GM12872 (cell line): ENCODE data around the gene AGBL1.

Experiments
- TF ChIP-seq, protein P1 (sequence below): IDR thresholded peaks from 3 replicates; pipeline ENCODE4 v1.5.1; 2011; ENCODE audit warnings: low read depth, mild to moderate bottlenecking, low read length, moderate library complexity; ENCODE audit not compliant: insufficient read depth

AGBL1 gene

DNA sequence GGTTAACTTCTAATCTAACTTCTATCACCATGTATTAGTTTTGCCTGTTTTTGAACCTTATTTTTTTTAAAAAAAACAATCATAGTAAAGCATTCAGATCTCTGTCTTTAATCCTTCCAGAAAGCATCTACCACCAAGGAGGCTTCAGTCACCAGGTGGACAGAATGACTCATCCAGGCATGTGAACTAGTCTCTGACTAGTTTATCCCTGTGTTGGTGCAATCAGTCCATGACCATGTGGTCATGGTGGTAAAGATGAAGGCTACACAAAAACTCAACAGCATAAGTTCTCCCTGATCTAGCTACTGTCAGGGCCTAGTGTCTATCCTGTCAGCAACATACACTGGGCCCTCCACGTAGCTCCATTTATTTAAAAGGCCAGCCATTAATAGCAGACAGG lies 750.6 kb downstream of the AGBL1 start:
- TF ChIP-seq, protein P1, sequence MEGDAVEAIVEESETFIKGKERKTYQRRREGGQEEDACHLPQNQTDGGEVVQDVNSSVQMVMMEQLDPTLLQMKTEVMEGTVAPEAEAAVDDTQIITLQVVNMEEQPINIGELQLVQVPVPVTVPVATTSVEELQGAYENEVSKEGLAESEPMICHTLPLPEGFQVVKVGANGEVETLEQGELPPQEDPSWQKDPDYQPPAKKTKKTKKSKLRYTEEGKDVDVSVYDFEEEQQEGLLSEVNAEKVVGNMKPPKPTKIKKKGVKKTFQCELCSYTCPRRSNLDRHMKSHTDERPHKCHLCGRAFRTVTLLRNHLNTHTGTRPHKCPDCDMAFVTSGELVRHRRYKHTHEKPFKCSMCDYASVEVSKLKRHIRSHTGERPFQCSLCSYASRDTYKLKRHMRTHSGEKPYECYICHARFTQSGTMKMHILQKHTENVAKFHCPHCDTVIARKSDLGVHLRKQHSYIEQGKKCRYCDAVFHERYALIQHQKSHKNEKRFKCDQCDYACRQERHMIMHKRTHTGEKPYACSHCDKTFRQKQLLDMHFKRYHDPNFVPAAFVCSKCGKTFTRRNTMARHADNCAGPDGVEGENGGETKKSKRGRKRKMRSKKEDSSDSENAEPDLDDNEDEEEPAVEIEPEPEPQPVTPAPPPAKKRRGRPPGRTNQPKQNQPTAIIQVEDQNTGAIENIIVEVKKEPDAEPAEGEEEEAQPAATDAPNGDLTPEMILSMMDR: no peak

DNA sequence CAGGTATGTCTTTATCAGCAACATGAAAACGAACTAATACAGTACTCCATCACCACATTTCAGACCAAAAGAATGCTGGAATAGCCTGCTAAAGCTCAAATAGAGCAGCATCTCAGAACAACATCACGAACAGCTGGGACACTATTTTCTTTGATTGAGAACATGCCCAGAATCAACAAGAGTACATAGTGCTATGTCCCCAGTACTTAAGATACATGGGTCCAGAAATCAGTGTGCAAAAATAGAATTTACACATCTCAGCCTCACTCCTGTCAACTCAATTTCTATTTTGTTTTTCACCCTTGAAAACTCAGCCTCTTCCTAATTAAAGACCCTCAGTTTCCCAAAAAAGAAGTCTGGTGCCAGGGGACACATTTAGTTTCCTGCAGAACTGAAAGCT lies 753.9 kb downstream of the AGBL1 start:
- TF ChIP-seq, protein P1: no peak

DNA sequence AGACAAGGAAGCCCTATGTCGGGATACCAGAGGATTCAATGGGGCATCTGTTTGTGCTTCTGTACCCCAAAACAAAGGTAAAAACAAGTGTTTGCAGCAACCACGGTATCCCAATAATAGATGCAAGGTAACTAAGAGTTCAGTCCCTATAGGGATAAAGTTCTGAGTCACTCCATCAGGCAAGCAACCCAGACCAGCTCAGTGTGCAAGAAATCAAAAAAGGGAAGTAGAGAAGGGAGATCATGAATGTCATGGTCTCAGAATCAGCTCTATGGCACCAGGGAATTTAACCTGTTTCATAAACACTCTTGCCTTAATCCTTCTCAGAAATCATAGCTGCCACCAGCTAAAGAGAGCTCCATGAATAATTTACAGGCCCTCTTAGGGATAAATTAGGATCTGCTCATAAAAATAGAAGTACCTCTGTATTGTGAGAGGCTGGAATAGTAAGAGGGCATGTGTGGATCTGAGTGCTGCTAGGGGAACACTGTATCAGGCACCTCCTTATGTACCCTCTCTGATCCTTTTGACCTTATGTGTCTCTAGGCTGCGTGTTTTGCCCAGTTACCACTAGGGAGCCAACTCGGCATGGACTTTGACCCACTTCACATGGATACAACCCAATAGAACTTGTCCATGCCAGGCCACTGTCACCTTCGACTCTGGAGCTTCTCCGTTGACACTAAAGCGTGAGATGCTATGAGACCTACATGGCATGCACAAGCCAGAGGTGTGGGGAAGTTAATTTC lies 754.6 kb downstream of the AGBL1 start:
- TF ChIP-seq, protein P1: no peak

DNA sequence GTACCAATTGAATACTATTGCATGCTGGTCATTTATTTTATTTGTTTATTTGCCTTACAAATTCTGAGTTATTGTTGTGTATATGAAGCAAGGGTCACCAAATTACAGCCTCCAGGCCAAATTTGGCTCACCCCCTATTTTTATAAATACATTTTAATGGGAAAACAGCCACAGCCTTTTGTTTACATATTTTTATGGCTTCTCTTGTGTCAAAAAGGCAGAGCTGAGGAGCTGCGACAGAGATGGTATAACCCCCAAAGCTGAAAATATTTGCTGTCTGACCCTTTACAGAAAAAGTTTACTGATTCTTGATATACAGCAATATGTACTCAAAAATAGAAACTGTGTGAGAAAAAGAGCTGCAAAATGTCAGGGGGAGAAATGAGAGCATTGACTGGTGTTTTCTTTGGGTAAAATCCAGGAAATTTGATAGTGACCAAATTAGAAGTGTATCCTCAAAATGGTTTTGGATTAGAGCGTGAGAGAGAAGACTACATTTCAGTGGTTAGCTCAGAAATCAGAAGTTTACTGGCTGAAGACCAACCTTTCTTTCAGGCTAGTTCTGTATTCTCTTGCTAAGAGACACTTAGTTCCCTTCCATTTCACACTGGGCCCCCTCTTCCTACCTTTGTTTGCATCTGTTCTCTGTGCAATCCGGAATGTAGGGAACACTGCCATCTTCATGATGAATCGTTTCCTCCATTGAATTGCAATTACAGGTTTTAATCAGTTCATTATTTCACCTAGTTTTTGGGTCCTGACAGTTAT lies 757.8 kb downstream of the AGBL1 start:
- TF ChIP-seq, protein P1: no peak

DNA sequence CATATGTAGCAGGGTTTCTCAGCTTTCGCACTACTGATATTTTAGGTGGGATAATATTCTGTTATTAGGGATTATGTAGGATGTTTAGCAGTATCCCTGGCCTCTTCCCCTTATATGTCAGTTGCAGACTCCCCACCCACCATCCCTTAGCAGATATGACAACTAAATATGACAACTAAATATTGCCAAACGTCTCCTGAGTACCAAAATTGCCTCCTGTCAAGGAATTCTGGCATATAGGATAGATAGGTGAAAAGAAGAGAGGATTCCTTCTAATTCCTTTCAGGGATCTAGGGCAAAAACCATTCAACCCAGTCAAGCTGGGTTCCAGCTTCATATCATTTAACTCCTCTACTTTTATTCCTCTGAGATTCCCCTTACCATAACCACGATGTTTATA lies 759.8 kb downstream of the AGBL1 start:
- TF ChIP-seq, protein P1: no peak

DNA sequence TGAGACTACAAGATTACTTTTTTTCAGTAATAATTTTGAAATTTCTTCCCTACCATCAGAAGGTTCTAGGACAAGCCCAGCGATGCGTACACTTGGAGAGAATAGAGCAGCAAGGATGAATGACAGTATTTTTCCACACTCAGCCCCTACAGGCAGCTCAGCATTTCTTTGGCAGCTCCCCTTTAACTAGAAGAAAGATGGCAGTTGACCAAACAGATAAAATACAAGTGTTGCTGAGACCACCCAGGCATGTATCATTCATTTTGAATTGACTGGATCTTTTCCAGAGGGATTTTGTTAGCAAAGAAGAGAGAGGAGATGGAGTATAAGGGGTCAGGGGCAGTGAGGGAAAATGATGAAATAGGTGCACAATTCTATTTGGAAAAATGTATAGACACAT lies 761.3 kb downstream of the AGBL1 start:
- TF ChIP-seq, protein P1: no peak

DNA sequence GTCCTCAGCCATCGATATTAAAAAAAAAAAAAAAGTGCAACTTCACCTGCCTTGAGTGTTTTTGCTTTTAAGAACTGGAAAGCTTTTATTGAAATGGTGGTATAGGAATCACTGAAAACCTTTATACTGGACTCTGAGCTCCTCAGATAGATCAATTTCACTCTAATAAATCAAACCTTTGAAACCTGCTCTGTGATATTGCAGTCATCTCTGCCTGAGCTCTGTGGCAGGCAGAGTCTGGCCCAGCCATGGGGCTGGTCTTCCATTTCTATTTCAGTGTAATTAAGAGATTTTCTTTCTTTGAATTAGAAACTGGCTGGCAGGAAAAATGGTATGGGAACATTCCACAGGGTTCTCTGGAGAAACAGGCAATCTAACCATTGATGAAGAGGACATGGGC lies 762.5 kb downstream of the AGBL1 start:
- TF ChIP-seq, protein P1: no peak
